Stimulated activated CD4-positive, alpha-beta T cell treated with anti-CD3 and anti-CD28 coated beads, Interleukin-1b, Interleukin-23, amount 100 ng/mL, for 24 hours (primary cell): ENCODE results near the gene DLK1.

Source experiments
- DNase-seq, 4 experiments: peaks; one replicate each; pipeline ENCODE4 v3.0.0-alpha.2; 2020; ENCODE audit warnings: low read depth in 4 of 4, low spot score in 1 of 4

Gene DLK1

GRCh38 chr14:100733152-100733850 is 6.6 kb downstream of the DLK1 start:
- no peak for DNase-seq

GRCh38 chr14:100734031-100734990 is 7.6 kb downstream of the DLK1 start:
- DNase-seq, result no peak

GRCh38 chr14:100735271-100735670 is 8.6 kb downstream of the DLK1 start:
- no peak for DNase-seq

- no peak for DNase-seq
These were observed 9.8 kb downstream of the DLK1 start for GRCh38 chr14:100736269-100737180.

GRCh38 chr14:100737526-100737925 is 10.8 kb downstream of the DLK1 start:
- no peak for DNase-seq

GRCh38 chr14:100738269-100738691 is 11.6 kb downstream of the DLK1 start:
- DNase-seq, result no peak

GRCh38 chr14:100738704-100739131 is 12.0 kb downstream of the DLK1 start:
- no peak for DNase-seq

- no peak for DNase-seq
These were observed 12.6 kb downstream of the DLK1 start for GRCh38 chr14:100739306-100739705.

- DNase-seq, result no peak
These were observed 13.6 kb downstream of the DLK1 start for GRCh38 chr14:100740196-100740825.

GRCh38 chr14:100740929-100741328 is 14.2 kb downstream of the DLK1 start:
- no peak for DNase-seq

- DNase-seq, result no peak
These were observed 15.3 kb downstream of the DLK1 start for GRCh38 chr14:100741966-100742365.

- no peak for DNase-seq
These were observed 19.6 kb downstream of the DLK1 start for GRCh38 chr14:100746326-100746725.

- no peak for DNase-seq
These were observed 20.4 kb downstream of the DLK1 start for GRCh38 chr14:100747021-100747586.

- no peak for DNase-seq
These were observed 21.0 kb downstream of the DLK1 start for GRCh38 chr14:100747736-100748135.

GRCh38 chr14:100748403-100748802 is 21.7 kb downstream of the DLK1 start:
- DNase-seq, result no peak

GRCh38 chr14:100748944-100749343 is 22.3 kb downstream of the DLK1 start:
- no peak for DNase-seq

GRCh38 chr14:100749967-100750597 is 23.4 kb downstream of the DLK1 start:
- no peak for DNase-seq

GRCh38 chr14:100750762-100751699 is 24.3 kb downstream of the DLK1 start:
- no peak for DNase-seq

- no peak for DNase-seq
These were observed 27.3 kb downstream of the DLK1 start for GRCh38 chr14:100754020-100754419.
